Fibroblast of lung (primary cell): ENCODE data around the gene OR2T1.

Source experiments
- EZH2 ChIP-seq: IDR thresholded peaks from 2 replicates; pipeline ENCODE4 v1.5.1; 2012; ENCODE audit warnings: low read length, control low read depth, mild to moderate bottlenecking; ENCODE audit errors: missing control alignments
- TF ChIP-seq, protein P1 (sequence below), 2 donors: IDR thresholded peaks in 1 of 2; conservative IDR thresholded peaks in 1 of 2; 1 replicate in 1 of 2; 2 replicates in 1 of 2; pipeline ENCODE4 v1.5.1; 2011 to 2012; ENCODE audit warnings: low read length in 2 of 2, control low read depth in 1 of 2, inconsistent platforms in 1 of 2, low read depth in 1 of 2, mild to moderate bottlenecking in 1 of 2

DNA sequence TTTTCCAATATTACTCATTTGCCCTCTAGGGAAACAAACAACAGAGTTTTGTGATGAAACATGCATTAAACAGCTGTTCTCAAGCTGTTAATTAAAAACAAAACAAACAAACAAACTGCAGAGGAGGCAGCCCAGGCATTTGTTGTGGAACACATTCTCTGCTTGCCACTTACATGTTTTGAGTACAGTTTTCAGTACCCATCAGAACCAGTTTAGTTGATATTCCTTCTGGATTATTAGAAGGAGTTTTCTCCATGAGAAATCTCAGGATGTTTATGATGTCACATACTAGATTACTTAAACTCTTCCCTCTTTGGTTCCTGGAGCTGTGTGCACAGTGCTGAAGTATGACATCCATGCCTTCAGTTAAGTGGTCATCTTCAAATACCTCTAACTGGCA is 27.4 kb upstream of the OR2T1 start, which contains the start of gene OR2T6:
- TF ChIP-seq, protein P1, sequence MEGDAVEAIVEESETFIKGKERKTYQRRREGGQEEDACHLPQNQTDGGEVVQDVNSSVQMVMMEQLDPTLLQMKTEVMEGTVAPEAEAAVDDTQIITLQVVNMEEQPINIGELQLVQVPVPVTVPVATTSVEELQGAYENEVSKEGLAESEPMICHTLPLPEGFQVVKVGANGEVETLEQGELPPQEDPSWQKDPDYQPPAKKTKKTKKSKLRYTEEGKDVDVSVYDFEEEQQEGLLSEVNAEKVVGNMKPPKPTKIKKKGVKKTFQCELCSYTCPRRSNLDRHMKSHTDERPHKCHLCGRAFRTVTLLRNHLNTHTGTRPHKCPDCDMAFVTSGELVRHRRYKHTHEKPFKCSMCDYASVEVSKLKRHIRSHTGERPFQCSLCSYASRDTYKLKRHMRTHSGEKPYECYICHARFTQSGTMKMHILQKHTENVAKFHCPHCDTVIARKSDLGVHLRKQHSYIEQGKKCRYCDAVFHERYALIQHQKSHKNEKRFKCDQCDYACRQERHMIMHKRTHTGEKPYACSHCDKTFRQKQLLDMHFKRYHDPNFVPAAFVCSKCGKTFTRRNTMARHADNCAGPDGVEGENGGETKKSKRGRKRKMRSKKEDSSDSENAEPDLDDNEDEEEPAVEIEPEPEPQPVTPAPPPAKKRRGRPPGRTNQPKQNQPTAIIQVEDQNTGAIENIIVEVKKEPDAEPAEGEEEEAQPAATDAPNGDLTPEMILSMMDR (conservative IDR thresholded peaks at IDR 0.05 in 1 of 2, IDR thresholded peaks at IDR 0.05 in 1 of 2; ENCODE audit: low read depth in 1 of 2, low read length in 2 of 2) = no peak
- TF ChIP-seq EZH2 = no peak
